Measurements from ENCODE around the gene NPIPB13.
"Not testable (repeated sequence)": the region's sequence is repeated elsewhere in the genome, so short reads cannot be mapped to it uniquely, and the experiment has no call there.

Gene NPIPB13

DNA sequence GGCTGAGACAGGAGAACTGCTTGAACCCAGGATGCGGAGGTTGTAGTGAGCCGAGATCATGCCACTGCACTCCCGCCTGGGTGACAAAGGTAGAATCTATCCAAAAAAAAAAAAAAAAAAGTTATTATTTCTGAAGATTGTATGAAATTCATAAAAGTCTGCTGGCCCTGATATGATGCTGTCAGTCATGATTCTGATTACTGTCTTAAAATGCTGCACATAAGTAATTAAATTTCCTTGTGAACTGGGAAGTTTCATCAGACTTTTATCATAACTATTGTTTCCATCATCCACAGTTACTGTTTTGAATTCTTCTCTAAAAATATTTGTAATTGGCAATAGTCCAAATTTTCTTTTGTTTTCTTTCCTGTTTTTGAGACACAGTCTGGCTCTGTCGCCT is at the start of gene NPIPB13:
Gene NPIPB13 (minus strand): TSS at position 101 of the 400 bp plus-strand sequence. CDS start 2,906 bp downstream, outside the sequence.
- not testable (repeated sequence) for DNase-seq (ENCODE audit: low read depth); H3K4me3 ChIP-seq (replicated peaks; ENCODE audit: low read depth, low read length)

DNA sequence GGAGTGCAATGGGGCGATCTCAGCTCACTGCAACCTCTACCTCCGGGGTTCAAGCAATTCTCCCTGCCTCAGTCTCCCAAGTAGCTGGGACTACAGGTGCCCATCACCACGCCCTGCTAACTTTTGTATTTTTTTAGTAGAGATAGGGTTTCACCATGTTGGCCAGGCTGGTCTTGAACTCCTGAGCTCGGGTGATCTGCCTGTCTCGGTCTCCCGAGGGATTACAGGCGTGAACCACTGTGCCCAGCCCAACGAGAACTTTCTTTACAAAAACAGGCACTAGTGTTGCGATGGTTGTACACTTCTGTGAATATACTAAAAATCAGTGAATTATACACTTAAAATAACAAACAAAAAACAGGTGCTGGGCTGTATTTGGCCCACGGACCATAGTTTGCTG is 34.1 kb upstream of the NPIPB13 start:
- not testable (repeated sequence) for DNase-seq (ENCODE audit: low read depth); H3K4me3 ChIP-seq (replicated peaks; ENCODE audit: low read depth, low read length)

DNA sequence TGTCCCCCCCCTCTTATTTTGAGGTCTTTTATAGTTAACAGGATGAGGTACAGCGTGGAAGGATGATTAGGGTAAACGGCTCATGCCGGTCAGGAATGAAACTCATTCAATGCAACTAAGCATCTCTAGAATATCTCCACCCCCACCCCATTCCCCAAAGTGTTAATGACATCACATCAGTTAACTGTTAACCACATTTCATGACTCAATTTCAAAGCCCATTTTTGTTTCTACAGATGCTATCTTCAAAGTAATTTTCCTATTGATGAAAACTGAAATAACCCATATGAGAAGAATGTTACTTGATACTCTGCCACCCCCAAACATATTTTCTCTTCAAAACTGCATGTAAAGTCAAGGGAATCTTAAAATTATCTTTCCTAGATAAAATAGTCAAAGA is 30.2 kb upstream of the NPIPB13 start:
- DNase-seq (ENCODE audit: low read depth); H3K4me3 ChIP-seq (replicated peaks; ENCODE audit: low read depth, low read length): not testable (repeated sequence)

DNA sequence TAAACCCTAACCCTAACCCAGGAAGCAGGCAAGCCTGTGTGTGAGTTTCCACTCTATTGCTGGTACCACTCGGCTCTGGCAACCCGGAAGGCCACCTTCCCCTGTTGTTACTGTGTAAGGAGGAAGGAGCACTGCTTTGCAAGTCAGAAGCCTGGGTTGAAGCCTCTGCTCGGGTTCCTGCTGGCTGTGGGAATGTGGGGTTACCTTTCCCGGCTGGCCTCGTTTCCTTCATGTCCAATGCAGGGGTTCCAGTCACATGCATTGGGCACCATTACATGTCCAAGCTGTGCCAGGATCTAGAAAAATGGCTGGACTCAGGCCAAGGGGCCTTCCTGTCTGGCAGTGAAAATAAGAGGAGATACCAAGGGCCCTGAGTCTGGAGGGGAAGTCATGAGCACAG is 31.2 kb downstream of the NPIPB13 start:
- not testable (repeated sequence) for DNase-seq (ENCODE audit: low read depth); H3K4me3 ChIP-seq (replicated peaks; ENCODE audit: low read depth, low read length)

DNA sequence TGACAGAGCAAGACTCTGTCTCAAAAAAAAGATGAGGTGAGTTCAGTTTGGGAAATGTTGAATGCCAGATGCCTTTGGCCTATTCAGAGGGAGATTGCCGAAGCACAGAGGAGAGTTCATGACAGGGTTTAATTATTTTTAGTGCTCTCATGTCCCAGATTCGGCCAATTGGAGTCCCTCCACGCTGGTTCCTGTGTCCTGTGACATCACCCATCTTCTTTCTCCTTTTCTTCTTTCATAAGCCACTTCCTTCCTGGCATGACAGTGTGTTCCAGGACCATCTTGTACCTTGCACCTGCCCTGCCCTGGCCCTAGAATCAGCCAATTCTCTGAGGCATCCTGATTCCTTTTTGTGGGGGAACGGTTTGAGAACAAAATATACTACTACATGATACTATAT is 36.9 kb downstream of the NPIPB13 start:
- DNase-seq (ENCODE audit: low read depth); H3K4me3 ChIP-seq (replicated peaks; ENCODE audit: low read depth, low read length): not testable (repeated sequence)

DNA sequence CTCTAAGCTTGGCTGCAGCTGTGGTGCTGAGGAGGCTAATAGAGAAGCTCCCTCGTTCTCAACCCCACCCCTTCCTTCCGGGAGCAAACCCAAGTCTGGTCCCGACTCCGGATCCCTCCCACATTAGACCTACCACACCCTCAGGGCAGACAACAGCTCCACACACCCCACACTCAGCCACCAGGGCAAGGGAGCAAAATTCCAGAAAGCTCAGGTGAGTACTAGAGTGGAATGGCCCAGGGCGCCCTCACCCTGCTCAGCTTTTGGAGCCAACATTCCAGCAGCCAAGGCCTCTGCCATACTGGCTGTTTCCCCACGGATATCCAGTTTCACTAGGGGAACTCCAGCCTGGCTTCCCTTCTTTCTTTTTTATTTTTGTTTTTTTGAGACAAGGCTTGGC is 39.2 kb downstream of the NPIPB13 start:
- not testable (repeated sequence) for H3K4me3 ChIP-seq (replicated peaks; ENCODE audit: low read depth, low read length); DNase-seq (ENCODE audit: low read depth)

DNA sequence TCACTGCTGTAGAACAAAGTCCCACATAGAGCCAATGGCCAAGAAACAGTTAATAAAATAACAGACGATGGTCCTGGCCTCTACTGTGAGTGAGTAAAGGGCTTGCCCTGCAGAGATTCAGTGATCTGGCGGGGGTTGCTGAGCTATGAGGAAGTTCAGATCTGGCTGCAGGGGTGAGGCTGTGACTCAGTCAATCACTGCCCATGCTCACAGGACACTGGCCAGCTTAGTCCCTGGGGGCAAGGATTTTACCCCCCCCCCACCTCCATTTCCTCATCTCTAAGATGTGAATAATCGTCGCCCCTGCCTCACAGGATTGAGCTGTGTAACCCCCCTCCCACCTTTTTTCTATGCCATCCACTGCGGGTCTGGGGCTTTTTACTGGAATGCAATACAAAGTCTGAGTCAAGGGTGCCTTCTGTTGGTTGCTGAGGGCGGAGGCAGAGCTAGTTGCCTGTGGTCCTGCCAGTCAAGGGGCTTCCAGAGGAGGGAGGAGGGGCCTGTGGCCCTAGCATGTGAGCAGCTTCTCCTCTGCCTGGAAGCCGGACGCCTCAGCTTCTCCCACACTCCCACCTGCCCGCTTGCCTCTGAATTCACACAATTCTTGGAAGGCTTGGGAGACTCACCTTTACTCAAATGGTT is 41.1 kb downstream of the NPIPB13 start:
- H3K4me3 ChIP-seq (replicated peaks; ENCODE audit: low read depth, low read length); DNase-seq (ENCODE audit: low read depth): not testable (repeated sequence)

DNA sequence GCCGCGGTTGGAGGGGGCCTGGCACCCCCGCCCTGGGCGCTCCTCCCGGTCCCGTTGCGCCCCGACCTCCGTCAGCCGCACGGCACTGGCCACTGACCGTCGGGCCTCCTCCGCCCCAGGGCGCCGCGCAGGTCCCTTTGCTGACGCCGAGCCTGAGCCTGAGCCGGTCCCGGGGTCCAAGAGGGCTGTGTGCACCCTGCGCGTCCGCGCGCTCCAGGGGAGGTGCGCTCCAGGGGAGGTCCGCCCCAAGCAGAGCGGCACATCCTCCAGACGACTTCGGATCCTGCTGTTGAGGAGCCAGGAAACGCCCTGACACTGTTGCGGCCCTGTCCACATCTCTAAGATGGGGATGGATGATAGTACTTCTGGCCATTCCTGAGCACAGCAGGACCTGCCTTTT is 42.0 kb downstream of the NPIPB13 start:
- H3K4me3 ChIP-seq (replicated peaks; ENCODE audit: low read depth, low read length) = peak overlapping the region; percentile 35
- not testable (repeated sequence) for DNase-seq (ENCODE audit: low read depth)

DNA sequence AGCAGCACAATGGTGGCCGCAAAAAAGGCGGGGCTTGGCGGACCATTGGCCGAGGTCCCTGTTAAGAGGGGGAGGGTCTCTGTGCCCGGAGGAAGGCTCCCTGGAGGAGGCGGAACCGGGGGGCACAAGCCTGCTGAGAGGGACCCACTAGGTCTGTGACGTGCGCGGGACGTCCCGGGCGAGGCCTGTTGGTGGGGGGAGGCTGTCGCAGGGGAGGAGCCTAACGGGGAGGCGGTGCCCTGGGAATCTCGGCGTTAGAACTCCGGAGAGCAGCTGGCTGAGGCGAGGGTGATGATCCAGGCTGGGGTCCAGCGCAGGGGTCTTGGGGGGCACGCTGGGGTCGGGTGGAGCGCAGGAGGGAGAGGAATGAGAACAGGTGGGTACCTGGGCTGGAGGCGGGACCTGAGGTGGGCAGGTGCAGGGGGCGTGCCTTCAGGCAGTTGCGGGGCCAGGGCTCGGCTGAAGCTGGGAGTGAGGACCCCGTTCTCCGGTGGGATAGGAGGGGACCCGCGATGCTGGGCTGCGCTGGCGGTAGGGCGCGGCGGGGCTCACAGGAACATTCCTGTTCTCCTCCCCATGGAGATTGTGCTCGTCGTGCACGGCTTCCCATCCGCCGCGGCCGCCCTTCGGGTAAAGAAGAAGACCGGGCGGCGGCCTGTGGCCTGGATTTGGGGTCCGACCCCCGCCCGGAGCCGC is 42.6 kb downstream of the NPIPB13 start:
- peak overlapping the region; percentile 35 for H3K4me3 ChIP-seq (replicated peaks; ENCODE audit: low read depth, low read length)
- DNase-seq (ENCODE audit: low read depth) = not testable (repeated sequence)

DNA sequence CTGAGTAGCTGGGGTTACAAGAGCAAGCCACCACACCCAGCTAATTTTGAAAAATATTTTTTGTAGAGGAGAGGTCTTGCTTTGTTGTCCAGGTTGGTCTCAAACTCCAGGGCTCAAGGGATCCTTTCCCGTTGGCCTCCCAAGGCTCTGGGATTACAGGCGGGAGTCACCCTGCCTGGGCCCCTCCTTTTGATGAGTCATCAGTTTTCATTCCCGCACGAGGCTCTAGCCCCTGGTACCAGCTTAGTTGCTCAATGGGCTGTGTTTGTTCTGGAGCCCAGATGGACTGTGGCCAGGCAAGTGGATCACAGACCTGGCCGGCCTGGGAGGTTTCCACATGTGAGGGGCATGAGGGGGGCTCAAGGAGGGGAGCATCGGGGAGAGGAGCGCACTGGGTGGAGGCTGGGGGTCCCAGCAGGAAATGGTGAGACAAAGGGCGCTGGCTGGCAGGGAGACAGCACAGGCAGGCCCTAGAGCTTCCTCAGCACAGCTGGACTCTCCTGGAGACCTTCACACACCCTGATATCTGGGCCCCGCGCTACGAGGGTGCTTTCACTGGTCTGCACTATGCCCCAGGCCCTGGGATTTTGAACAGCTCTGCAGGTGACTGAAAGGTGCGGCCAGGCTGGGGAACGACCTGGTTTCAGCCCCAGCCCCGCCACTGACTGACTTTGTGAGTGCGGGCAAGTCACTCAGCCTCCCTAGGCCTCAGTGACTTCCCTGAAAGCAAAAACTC is 48.5 kb downstream of the NPIPB13 start:
- DNase-seq (ENCODE audit: low read depth); H3K4me3 ChIP-seq (replicated peaks; ENCODE audit: low read depth, low read length): not testable (repeated sequence)

DNA sequence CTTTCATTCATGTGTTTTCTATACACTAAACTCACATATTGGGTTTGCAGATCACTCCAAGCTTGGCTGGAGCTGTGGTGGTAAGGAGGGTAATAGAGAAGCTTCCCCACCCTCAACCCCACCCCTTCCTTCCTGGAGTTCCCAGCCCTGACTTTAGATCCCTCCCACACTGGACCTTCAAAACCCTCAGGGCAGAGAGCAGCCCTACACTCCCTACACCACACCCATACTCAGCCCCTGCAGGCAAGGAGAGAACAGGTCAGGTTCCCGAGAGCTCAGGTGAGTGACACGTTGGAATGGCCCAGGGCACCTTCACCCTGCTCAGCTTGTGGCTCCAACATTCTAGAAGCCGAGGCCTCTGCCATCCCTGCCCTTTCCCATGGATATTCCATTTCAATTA is 49.2 kb downstream of the NPIPB13 start, which contains the start of gene SULT1A3:
Gene SULT1A3 (plus strand): TSS at position 207 of the 400 bp plus-strand sequence. CDS start 1,474 bp downstream, outside the sequence.
- DNase-seq (ENCODE audit: low read depth); H3K4me3 ChIP-seq (replicated peaks; ENCODE audit: low read depth, low read length): not testable (repeated sequence)

All from fibroblast of pulmonary artery (primary cell).